Nephron (organoid): ENCODE measurements around the gene EOGT.

Source experiments
- H3K27ac Mint-ChIP-seq, 3 experiments: 2 replicates each; pipeline ENCODE4 v1.8.0; 2020; ENCODE audit warnings: mixed read lengths in 3 of 3, mild to moderate bottlenecking in 2 of 3, moderate library complexity in 1 of 3
- H3K27me3 Mint-ChIP-seq: 2 replicates; pipeline ENCODE4 v1.8.0; 2021; ENCODE audit warnings: low read depth, mild to moderate bottlenecking, moderate library complexity, mixed read lengths
- H3K36me3 Mint-ChIP-seq: 2 replicates; pipeline ENCODE4 v1.8.0; 2020; ENCODE audit warnings: low read depth, mixed read lengths
- H3K4me1 Mint-ChIP-seq: 2 replicates; pipeline ENCODE4 v1.8.0; 2020; ENCODE audit warnings: mixed read lengths
- H3K4me3 Mint-ChIP-seq, 3 experiments: 2 replicates each; pipeline ENCODE4 v1.8.0; 2020; ENCODE audit warnings: mild to moderate bottlenecking in 3 of 3, mixed read lengths in 3 of 3, moderate library complexity in 2 of 3
- H3K9me3 Mint-ChIP-seq: 2 replicates; pipeline ENCODE4 v1.8.0; 2020; ENCODE audit warnings: mixed read lengths
- CTCF ChIP-seq, 3 experiments: fragments of 200-600 bp; sonication (generic); IDR thresholded peaks; one replicate each; pipeline ENCODE4 v1.5.0; 2021; ENCODE audit warnings: antibody characterized with exemption in 3 of 3; ENCODE audit not compliant: unreplicated experiment in 3 of 3

The EOGT gene

GRCh38 chr3:69013253-69014021 lies at the start of gene EOGT:
Gene EOGT (minus strand): TSS chr3:69013684. CDS start chr3:69009846, 3,838 bp downstream.
- no peaks in the 10 kb centered on the region for H3K27me3 Mint-ChIP-seq
- H3K36me3 Mint-ChIP-seq: peaks cover 20% of the 10 kb centered on the region
- H3K4me1 Mint-ChIP-seq: peaks cover 34% of the 10 kb centered on the region
- peak within 1 kb of the TSS; percentile 79 to 94 (median 81) for H3K27ac Mint-ChIP-seq
- H3K4me3 Mint-ChIP-seq: peak within 1 kb of the TSS; percentile 88 to 96 (median 94)
- TF ChIP-seq CTCF (IDR thresholded peaks at IDR 0.05; ENCODE audit: unreplicated experiment in 3 of 3): peak; percentile 36 to 71 (median 56)
- no peaks in the 10 kb centered on the region for H3K9me3 Mint-ChIP-seq

- Mint-ChIP-seq H3K27ac (no peak overlapping the region), H3K4me1 (no peaks in the 10 kb centered on the region), H3K9me3 (no peaks in the 10 kb centered on the region), H3K27me3 (no peaks in the 10 kb centered on the region), H3K4me3 (no peak overlapping the region), H3K36me3 (peaks cover 79% of the 10 kb centered on the region)
- no peak for TF ChIP-seq CTCF (IDR thresholded peaks at IDR 0.05; ENCODE audit: unreplicated experiment in 3 of 3)
Measured at GRCh38 chr3:69059688-69060087, 46.2 kb upstream of the EOGT start.

- Mint-ChIP-seq H3K36me3 (peaks cover 75% of the 10 kb centered on the region), H3K4me1 (no peaks in the 10 kb centered on the region), H3K27ac (no peak overlapping the region), H3K9me3 (no peaks in the 10 kb centered on the region), H3K27me3 (no peaks in the 10 kb centered on the region), H3K4me3 (no peak overlapping the region)
- TF ChIP-seq CTCF (IDR thresholded peaks at IDR 0.05; ENCODE audit: unreplicated experiment in 3 of 3): no peak
Measured at GRCh38 chr3:69058947-69059224, 45.4 kb upstream of the EOGT start.

GRCh38 chr3:69058180-69058946 lies 44.9 kb upstream of the EOGT start:
- no peaks in the 10 kb centered on the region for H3K9me3 Mint-ChIP-seq
- no peaks in the 10 kb centered on the region for H3K27me3 Mint-ChIP-seq
- no peaks in the 10 kb centered on the region for H3K4me1 Mint-ChIP-seq
- H3K27ac Mint-ChIP-seq: no peak overlapping the region
- H3K4me3 Mint-ChIP-seq: no peak overlapping the region
- no peak for TF ChIP-seq CTCF (IDR thresholded peaks at IDR 0.05; ENCODE audit: unreplicated experiment in 3 of 3)
- H3K36me3 Mint-ChIP-seq: peaks cover 72% of the 10 kb centered on the region

- Mint-ChIP-seq H3K9me3 (no peaks in the 10 kb centered on the region), H3K4me3 (peak overlapping the region; percentile 95 to 98 (median 97)), H3K4me1 (peaks cover 28% of the 10 kb centered on the region), H3K36me3 (peaks cover 35% of the 10 kb centered on the region), H3K27me3 (no peaks in the 10 kb centered on the region), H3K27ac (peak overlapping the region; percentile 90 to 95 (median 93))
- no peak for TF ChIP-seq CTCF (IDR thresholded peaks at IDR 0.05; ENCODE audit: unreplicated experiment in 3 of 3)
Measured at GRCh38 chr3:69052472-69052898, 39.0 kb upstream of the EOGT start.
